Measurements from ENCODE around the gene TANGO2.

TANGO2 gene

DNA sequence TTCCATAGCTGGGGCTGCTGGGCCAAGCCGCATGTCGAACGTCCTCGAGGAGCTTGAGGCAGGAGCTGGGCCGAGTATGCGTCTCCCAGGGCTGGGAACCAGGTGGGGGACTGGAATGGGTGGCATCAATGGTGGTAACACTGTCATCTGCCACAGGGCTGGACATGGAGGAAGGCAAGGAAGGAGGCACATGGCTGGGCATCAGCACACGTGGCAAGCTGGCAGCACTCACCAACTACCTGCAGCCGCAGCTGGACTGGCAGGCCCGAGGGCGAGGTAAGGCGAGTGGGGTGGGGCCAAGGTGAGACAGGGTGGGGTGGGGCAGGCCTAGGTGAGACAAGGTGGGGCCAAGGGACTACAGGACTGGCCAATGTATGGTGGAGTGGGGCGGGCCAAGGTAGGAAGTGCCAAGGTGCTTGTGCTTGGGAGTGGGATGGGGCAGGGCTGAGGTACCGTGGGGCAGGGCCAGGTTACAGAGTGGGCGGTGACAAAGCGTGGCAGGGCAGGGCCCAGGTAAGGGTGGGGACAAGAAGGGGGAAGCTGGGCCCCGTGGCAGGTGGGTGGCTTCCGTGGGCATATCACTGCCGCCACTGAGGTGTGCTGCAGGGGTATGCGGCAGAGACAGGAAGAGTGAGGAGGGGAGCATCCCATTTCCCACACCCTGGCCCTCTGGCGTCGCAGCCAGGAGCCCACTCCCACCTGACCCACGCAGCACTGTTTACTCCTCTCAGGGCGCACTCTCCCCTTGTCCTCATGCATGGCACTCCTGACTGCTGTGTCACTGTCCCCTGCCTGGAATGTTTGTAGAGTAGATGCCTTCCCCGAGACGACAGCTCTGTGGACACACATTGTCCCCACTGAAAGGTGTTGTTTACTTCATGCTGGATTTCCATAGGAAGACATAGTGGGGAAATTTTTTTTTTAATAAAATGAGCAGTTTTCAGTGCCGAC lies 31.7 kb downstream of the TANGO2 start:
- no peak overlapping the region for H3K4me3 ChIP-seq (ENCODE audit: insufficient read length, low read depth)
- peaks cover 13% of the 10 kb centered on the region for H3K36me3 ChIP-seq (ENCODE audit: insufficient read depth, insufficient read length, low read length)
- H3K27me3 ChIP-seq (ENCODE audit: insufficient read depth, insufficient read length), result no peaks in the 10 kb centered on the region
- peaks cover 6% of the 10 kb centered on the region for H3K9me3 ChIP-seq (ENCODE audit: insufficient read depth, low read length)
- no peak for DNase-seq (ENCODE audit: low read depth, low spot score)
- TF ChIP-seq SUZ12 (IDR thresholded peaks at IDR 0.05; ENCODE audit: extremely low read depth, insufficient read depth, insufficient read length) (no peak), ZNF274 (IDR thresholded peaks at IDR 0.05; ENCODE audit: low read depth, low read length) (no peak), YY1 (IDR thresholded peaks at IDR 0.05; ENCODE audit: insufficient read depth, insufficient read length) (no peak)
- no peak overlapping the region for H3K9ac ChIP-seq (ENCODE audit: insufficient read length, low read depth)
- no peaks in the 10 kb centered on the region for H3K4me1 ChIP-seq (ENCODE audit: insufficient read depth, insufficient read length)

DNA sequence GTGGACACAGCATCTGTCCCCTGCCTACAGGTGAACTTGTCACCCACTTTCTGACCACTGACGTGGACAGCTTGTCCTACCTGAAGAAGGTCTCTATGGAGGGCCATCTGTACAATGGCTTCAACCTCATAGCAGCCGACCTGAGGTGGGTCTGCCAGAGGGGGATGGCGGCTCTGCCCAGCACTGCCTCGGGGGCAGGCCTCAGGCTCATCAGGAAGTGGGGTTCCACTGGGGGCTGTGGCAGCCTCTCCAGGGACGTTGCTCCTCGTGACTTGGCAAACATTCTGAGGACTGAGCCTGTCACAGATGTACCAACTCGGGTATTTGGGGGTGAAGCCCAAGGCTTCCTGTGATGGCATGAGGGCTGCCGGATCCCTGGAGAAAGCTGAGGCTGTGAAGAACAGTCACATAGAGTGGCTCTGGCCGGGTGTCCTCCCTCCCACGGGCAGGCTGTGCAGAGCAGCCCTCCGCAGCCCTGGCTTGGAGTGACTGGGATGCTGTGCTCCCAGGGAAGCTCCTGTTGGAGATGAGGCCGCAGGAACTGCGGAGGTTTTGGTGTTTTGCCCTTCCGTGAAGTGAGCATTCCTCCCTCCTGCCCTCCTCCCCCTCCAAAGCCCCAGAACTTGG lies 32.6 kb downstream of the TANGO2 start:
- DNase-seq (ENCODE audit: low read depth, low spot score), result no peak
- peaks cover 6% of the 10 kb centered on the region for H3K9me3 ChIP-seq (ENCODE audit: insufficient read depth, low read length)
- no peaks in the 10 kb centered on the region for H3K4me1 ChIP-seq (ENCODE audit: insufficient read depth, insufficient read length)
- H3K36me3 ChIP-seq (ENCODE audit: insufficient read depth, insufficient read length, low read length), result peaks cover 13% of the 10 kb centered on the region
- no peak overlapping the region for H3K9ac ChIP-seq (ENCODE audit: insufficient read length, low read depth)
- TF ChIP-seq YY1 (IDR thresholded peaks at IDR 0.05; ENCODE audit: insufficient read depth, insufficient read length) (no peak), ZNF274 (IDR thresholded peaks at IDR 0.05; ENCODE audit: low read depth, low read length) (no peak), SUZ12 (IDR thresholded peaks at IDR 0.05; ENCODE audit: extremely low read depth, insufficient read depth, insufficient read length) (no peak)
- no peaks in the 10 kb centered on the region for H3K27me3 ChIP-seq (ENCODE audit: insufficient read depth, insufficient read length)
- H3K4me3 ChIP-seq (ENCODE audit: insufficient read length, low read depth), result no peak overlapping the region

DNA sequence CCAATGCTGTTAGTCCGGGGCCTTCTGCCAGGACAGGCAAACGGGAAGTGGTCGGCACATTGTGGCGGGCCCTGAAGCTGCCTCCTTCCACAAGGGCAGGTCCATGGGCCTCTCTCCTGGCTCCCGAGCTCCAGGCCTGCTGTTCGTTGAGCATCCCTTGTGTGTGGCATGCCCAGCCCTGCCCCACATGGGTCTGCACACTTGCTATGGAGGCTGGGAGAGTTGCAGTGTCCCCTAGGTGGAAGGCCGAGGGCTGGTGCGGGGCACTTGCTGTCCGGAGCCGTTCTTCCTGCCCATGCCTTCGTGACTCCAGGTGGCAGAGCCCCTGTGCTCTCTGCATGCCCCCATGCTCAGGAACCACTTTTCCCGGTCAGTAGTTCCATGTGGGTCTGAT lies 33.1 kb downstream of the TANGO2 start:
- peaks cover 13% of the 10 kb centered on the region for H3K36me3 ChIP-seq (ENCODE audit: insufficient read depth, insufficient read length, low read length)
- TF ChIP-seq ZNF274 (IDR thresholded peaks at IDR 0.05; ENCODE audit: low read depth, low read length), result no peak
- TF ChIP-seq SUZ12 (IDR thresholded peaks at IDR 0.05; ENCODE audit: extremely low read depth, insufficient read depth, insufficient read length), result no peak
- no peak for TF ChIP-seq YY1 (IDR thresholded peaks at IDR 0.05; ENCODE audit: insufficient read depth, insufficient read length)
- H3K9me3 ChIP-seq (ENCODE audit: insufficient read depth, low read length), result peaks cover 3% of the 10 kb centered on the region
- H3K4me1 ChIP-seq (ENCODE audit: insufficient read depth, insufficient read length), result no peaks in the 10 kb centered on the region
- H3K27me3 ChIP-seq (ENCODE audit: insufficient read depth, insufficient read length), result no peaks in the 10 kb centered on the region
- no peak overlapping the region for H3K4me3 ChIP-seq (ENCODE audit: insufficient read length, low read depth)
- no peak for DNase-seq (ENCODE audit: low read depth, low spot score)
- no peak overlapping the region for H3K9ac ChIP-seq (ENCODE audit: insufficient read length, low read depth)

DNA sequence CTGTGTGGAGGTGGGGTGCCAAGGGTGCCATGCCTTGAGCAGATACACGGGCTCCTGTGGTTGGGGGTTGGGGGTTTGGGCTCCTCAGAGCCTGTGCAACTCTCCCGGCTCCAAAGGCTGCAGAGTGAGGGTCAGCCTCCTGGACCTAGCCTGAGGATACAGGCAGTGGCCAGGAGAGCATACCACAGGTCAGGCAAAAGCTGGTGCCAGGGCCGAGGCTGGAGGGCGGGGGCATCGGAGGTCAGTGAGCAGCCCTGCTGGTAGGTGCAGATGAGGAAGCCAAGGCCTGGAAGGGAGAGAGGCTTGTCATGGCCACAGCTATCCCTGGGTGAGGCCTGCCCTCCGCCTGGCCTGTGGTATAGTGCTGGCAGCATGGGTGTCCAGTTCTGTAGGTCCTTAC lies 33.6 kb downstream of the TANGO2 start:
- Histone ChIP-seq H3K9me3 (ENCODE audit: insufficient read depth, low read length) (no peaks in the 10 kb centered on the region), H3K9ac (ENCODE audit: insufficient read length, low read depth) (no peak overlapping the region), H3K36me3 (ENCODE audit: insufficient read depth, insufficient read length, low read length) (peaks cover 13% of the 10 kb centered on the region), H3K4me1 (ENCODE audit: insufficient read depth, insufficient read length) (no peaks in the 10 kb centered on the region), H3K27me3 (ENCODE audit: insufficient read depth, insufficient read length) (no peaks in the 10 kb centered on the region), H3K4me3 (ENCODE audit: insufficient read length, low read depth) (no peak overlapping the region)
- TF ChIP-seq SUZ12 (IDR thresholded peaks at IDR 0.05; ENCODE audit: extremely low read depth, insufficient read depth, insufficient read length) (no peak), YY1 (IDR thresholded peaks at IDR 0.05; ENCODE audit: insufficient read depth, insufficient read length) (no peak), ZNF274 (IDR thresholded peaks at IDR 0.05; ENCODE audit: low read depth, low read length) (no peak)
- DNase-seq (ENCODE audit: low read depth, low spot score), result no peak

DNA sequence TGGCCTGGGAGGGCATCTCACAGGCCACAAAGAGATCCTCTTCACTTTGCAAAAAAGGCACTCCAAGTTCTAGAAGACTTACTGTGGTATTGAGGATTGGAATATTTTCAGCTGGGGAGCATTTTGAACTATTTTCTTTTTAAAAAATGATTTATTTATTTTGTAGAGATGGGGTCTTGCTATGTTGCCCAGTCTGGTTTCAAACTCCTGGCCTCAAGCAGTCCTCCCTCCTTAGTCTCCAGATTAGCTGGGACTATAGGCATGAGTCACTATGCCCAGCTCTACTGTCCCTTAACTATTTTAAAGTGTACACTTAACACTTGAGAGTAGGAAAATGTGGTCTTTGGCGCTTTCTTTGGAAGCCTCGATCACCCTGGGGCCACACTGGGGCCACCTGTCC lies 34.2 kb downstream of the TANGO2 start:
- DNase-seq (ENCODE audit: low read depth, low spot score), result no peak

DNA sequence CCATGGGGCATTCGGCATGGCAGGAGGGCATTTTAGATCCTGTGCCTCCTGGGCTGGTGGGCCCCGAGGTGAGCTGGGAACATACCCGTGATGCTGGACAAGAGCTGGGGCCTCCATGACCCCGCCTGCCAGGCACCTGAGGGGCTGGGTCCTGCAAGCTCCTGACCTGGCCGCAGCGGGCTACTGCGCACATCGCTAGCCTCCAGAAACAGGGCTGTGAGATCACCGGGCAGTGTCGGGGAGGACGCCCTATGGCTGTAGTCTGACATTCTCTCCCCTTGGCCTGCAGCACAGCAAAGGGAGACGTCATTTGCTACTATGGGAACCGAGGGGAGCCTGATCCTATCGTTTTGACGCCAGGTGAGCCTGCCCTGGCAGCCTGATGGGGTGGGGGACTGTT lies 34.7 kb downstream of the TANGO2 start:
- H3K4me3 ChIP-seq (ENCODE audit: insufficient read length, low read depth), result no peak overlapping the region
- H3K9me3 ChIP-seq (ENCODE audit: insufficient read depth, low read length), result no peaks in the 10 kb centered on the region
- no peaks in the 10 kb centered on the region for H3K27me3 ChIP-seq (ENCODE audit: insufficient read depth, insufficient read length)
- H3K36me3 ChIP-seq (ENCODE audit: insufficient read depth, insufficient read length, low read length), result peaks cover 13% of the 10 kb centered on the region
- no peak for DNase-seq (ENCODE audit: low read depth, low spot score)
- H3K9ac ChIP-seq (ENCODE audit: insufficient read length, low read depth), result no peak overlapping the region
- TF ChIP-seq ZNF274 (IDR thresholded peaks at IDR 0.05; ENCODE audit: low read depth, low read length) (no peak), SUZ12 (IDR thresholded peaks at IDR 0.05; ENCODE audit: extremely low read depth, insufficient read depth, insufficient read length) (no peak), YY1 (IDR thresholded peaks at IDR 0.05; ENCODE audit: insufficient read depth, insufficient read length) (no peak)
- no peaks in the 10 kb centered on the region for H3K4me1 ChIP-seq (ENCODE audit: insufficient read depth, insufficient read length)

More for the DNA sequence above, 34.2 kb downstream of the TANGO2 start:
- Histone ChIP-seq H3K27me3 (ENCODE audit: insufficient read depth, insufficient read length) (no peaks in the 10 kb centered on the region), H3K36me3 (ENCODE audit: insufficient read depth, insufficient read length, low read length) (peaks cover 13% of the 10 kb centered on the region), H3K4me1 (ENCODE audit: insufficient read depth, insufficient read length) (no peaks in the 10 kb centered on the region), H3K4me3 (ENCODE audit: insufficient read length, low read depth) (no peak overlapping the region), H3K9ac (ENCODE audit: insufficient read length, low read depth) (no peak overlapping the region), H3K9me3 (ENCODE audit: insufficient read depth, low read length) (no peaks in the 10 kb centered on the region)
- no peak for TF ChIP-seq YY1 (IDR thresholded peaks at IDR 0.05; ENCODE audit: insufficient read depth, insufficient read length)
- no peak for TF ChIP-seq ZNF274 (IDR thresholded peaks at IDR 0.05; ENCODE audit: low read depth, low read length)
- no peak for TF ChIP-seq SUZ12 (IDR thresholded peaks at IDR 0.05; ENCODE audit: extremely low read depth, insufficient read depth, insufficient read length)

DNA sequence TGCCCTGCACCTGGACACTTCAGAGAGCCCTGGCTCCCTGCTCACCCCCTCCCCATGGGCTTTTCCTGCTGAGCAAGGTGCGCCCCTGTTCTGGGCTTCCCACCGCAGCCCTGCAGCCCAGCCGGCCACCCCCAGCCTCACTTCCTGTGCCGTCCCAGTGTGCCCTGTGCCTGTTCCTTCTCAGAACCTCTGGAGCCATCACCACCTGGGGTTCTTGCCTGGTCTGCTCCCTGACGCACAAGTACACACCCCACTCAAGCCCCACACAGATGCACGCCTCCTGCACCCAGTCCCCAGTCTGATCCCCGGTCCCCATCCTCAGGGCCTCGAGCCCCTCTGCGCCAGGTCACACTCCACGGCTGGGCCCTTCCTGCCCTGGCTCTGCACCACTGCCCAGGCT lies 35.3 kb downstream of the TANGO2 start:
- Histone ChIP-seq H3K36me3 (ENCODE audit: insufficient read depth, insufficient read length, low read length) (peaks cover 14% of the 10 kb centered on the region), H3K4me3 (ENCODE audit: insufficient read length, low read depth) (no peak overlapping the region), H3K27me3 (ENCODE audit: insufficient read depth, insufficient read length) (no peaks in the 10 kb centered on the region), H3K9me3 (ENCODE audit: insufficient read depth, low read length) (no peaks in the 10 kb centered on the region), H3K9ac (ENCODE audit: insufficient read length, low read depth) (no peak overlapping the region), H3K4me1 (ENCODE audit: insufficient read depth, insufficient read length) (no peaks in the 10 kb centered on the region)
- TF ChIP-seq YY1 (IDR thresholded peaks at IDR 0.05; ENCODE audit: insufficient read depth, insufficient read length) (no peak), ZNF274 (IDR thresholded peaks at IDR 0.05; ENCODE audit: low read depth, low read length) (no peak), SUZ12 (IDR thresholded peaks at IDR 0.05; ENCODE audit: extremely low read depth, insufficient read depth, insufficient read length) (no peak)
- DNase-seq (ENCODE audit: low read depth, low spot score), result no peak
